ENCODE results near the gene LRP1B.

GRCh38 chr2:141639809-141640208 lies 491.0 kb downstream of the LRP1B start:
- TF ChIP-seq CTCF (IDR thresholded peaks at IDR 0.05) (no peak), EP300 (IDR thresholded peaks at IDR 0.05) (no peak)

Data from tibial nerve (tissue), 4 donors.